Uterus (tissue), 2 donors: ENCODE data around the gene TC2N.
"Not testable (repeated sequence)": the region's sequence is repeated elsewhere in the genome, so short reads cannot be mapped to it uniquely, and the experiment has no call there.

Experiments used
- CTCF ChIP-seq, 4 experiments: fragments of 200-600 bp in 2 of 4; fragments of 450-650 bp in 2 of 4; sonication (generic) in 2 of 4; IDR thresholded peaks; one replicate each; pipeline ENCODE4 v1.5.1; 2016 to 2019; ENCODE audit warnings: antibody characterized with exemption in 4 of 4, mild to moderate bottlenecking in 2 of 4, moderate library complexity in 1 of 4
- POLR2A ChIP-seq, 2 donors: fragments of 450-650 bp; IDR thresholded peaks; one replicate each; pipeline ENCODE4 v1.6.1; 2016; ENCODE audit warnings: antibody characterized with exemption in 2 of 2, mild to moderate bottlenecking in 1 of 2, moderate library complexity in 1 of 2

- TF ChIP-seq CTCF, POLR2A (IDR thresholded peaks at IDR 0.05): not testable (repeated sequence)
Observed at GRCh38 chr14:91871401-91871800, 4.1 kb upstream of the TC2N start.
